Activated CD4-positive, alpha-beta T cell treated with anti-CD3 and anti-CD28 coated beads for 36 hours (primary cell): Measurements from ENCODE around the gene ZNF276. TPM values are rescaled to one million over a fixed set of nuclear protein-coding genes. Genes with fewer than 3 reads are reported as not detected.
"Not testable (repeated sequence)": the region's sequence is repeated elsewhere in the genome, so short reads cannot be mapped to it uniquely, and the experiment has no call there.

Experiments
- ATAC-seq: fragments of 200-7000 bp; cut with Tn5 transposase; one replicate; pipeline ENCODE4 v1.10.0; 2021; ENCODE audit warnings: mild to moderate bottlenecking, moderate library complexity
- CTCF ChIA-PET: fragments of 350-600 bp; sonication (Branson Sonifier 250); formaldehyde crosslinking; loops from one replicate; lab custom pipeline; 2021; ENCODE audit warnings: antibody characterized with exemption; lab: Charles Lee
- POLR2A ChIA-PET: fragments of 350-600 bp; sonication (Branson Sonifier 250); formaldehyde crosslinking; loops from one replicate; lab custom pipeline; 2021; ENCODE audit warnings: antibody characterized with exemption, inconsistent platforms; lab: Charles Lee
- DNase-seq: peaks from one replicate; pipeline ENCODE4 v3.0.0-alpha.2; 2020
- H3K27ac Mint-ChIP-seq: one replicate; pipeline ENCODE4 v1.8.0; 2021; ENCODE audit warnings: mixed read lengths
- H3K27me3 Mint-ChIP-seq: one replicate; pipeline ENCODE4 v1.8.0; 2021; ENCODE audit warnings: mixed read lengths
- H3K36me3 Mint-ChIP-seq: one replicate; pipeline ENCODE4 v1.8.0; 2021; ENCODE audit warnings: low read depth, mixed read lengths
- H3K4me1 Mint-ChIP-seq: one replicate; pipeline ENCODE4 v1.8.0; 2021; ENCODE audit warnings: mixed read lengths
- H3K4me3 Mint-ChIP-seq: one replicate; pipeline ENCODE4 v1.8.0; 2021; ENCODE audit warnings: mild to moderate bottlenecking, moderate library complexity, mixed read lengths
- H3K9me3 Mint-ChIP-seq: one replicate; pipeline ENCODE4 v1.8.0; 2021; ENCODE audit warnings: low read depth, mixed read lengths
- intact Hi-C, 2 experiments: fragments of 100-400 bp; cut with DNase I in 1 of 2; cut with micrococcal nuclease in 1 of 2; formaldehyde crosslinking; loops; one replicate each; pipeline versions ENCODE4 v1.14.2 to v1.15.1; 2022 to 2024; cut with DNase I, micrococcal nuclease
- total RNA-seq, 2 experiments: library from RNA; stranded (reverse); gene quantifications; one replicate each; pipeline ENCODE4 v1.2.3, GENCODE V29; 2021

Gene ZNF276
- total RNA-seq, 2 experiments from 2014 or later: 21.3 to 24.8 TPM

GRCh38 chr16:89689621-89690020 is 31.7 kb upstream of the ZNF276 start:
- H3K27ac Mint-ChIP-seq, H3K27me3 Mint-ChIP-seq, H3K9me3 Mint-ChIP-seq, H3K4me3 Mint-ChIP-seq, intact Hi-C loops, POLR2A ChIA-PET, ATAC-seq, DNase-seq: not testable (repeated sequence)
- CTCF ChIA-PET: interaction anchor here (1.0 to 2.2 kb wide), 3 partner anchors 11 to 19 kb away, joined by 3 to 13 read pairs (median 4); no protein-coding TSS in a partner anchor
- Mint-ChIP-seq H3K36me3 (peaks cover 23% of the 10 kb centered on the region), H3K4me1 (peaks cover 14% of the 10 kb centered on the region)

- no peak overlapping the region for H3K4me3 Mint-ChIP-seq
- intact Hi-C loops: no loop called here
- DNase-seq (peak; percentile 3), ATAC-seq (no peak)
- ChIA-PET POLR2A (no interaction called here), CTCF (interaction anchor here (2.2 kb wide), 1 partner anchor 10 kb away, joined by 13 read pairs; no protein-coding TSS in a partner anchor)
- peaks cover 23% of the 10 kb centered on the region for H3K36me3 Mint-ChIP-seq
- H3K27ac Mint-ChIP-seq: no peak overlapping the region
- H3K27me3 Mint-ChIP-seq: no peaks in the 10 kb centered on the region
- no peaks in the 10 kb centered on the region for H3K9me3 Mint-ChIP-seq
- peaks cover 14% of the 10 kb centered on the region for H3K4me1 Mint-ChIP-seq
Observed at GRCh38 chr16:89690392-89690901, 30.9 kb upstream of the ZNF276 start.

GRCh38 chr16:89691231-89691985 is 29.9 kb upstream of the ZNF276 start:
- no peak overlapping the region for H3K27ac Mint-ChIP-seq
- ATAC-seq (no peak), DNase-seq (peak; percentile 3)
- no peak overlapping the region for H3K4me3 Mint-ChIP-seq
- POLR2A ChIA-PET: no interaction called here
- peaks cover 23% of the 10 kb centered on the region for H3K36me3 Mint-ChIP-seq
- H3K4me1 Mint-ChIP-seq: peaks cover 11% of the 10 kb centered on the region
- CTCF ChIA-PET: no interaction called here
- no peaks in the 10 kb centered on the region for H3K27me3 Mint-ChIP-seq
- intact Hi-C loops: no loop called here
- H3K9me3 Mint-ChIP-seq: no peaks in the 10 kb centered on the region

- ChIA-PET POLR2A (no interaction called here), CTCF (no interaction called here)
- ATAC-seq (no peak), DNase-seq (peak; percentile 2)
- Mint-ChIP-seq H3K9me3 (no peaks in the 10 kb centered on the region), H3K27ac (no peak overlapping the region), H3K27me3 (no peaks in the 10 kb centered on the region), H3K4me3 (no peak overlapping the region), H3K36me3 (peaks cover 23% of the 10 kb centered on the region), H3K4me1 (peaks cover 10% of the 10 kb centered on the region)
- intact Hi-C loops: no loop called here
Observed at GRCh38 chr16:89691986-89692569, 29.3 kb upstream of the ZNF276 start.

GRCh38 chr16:89693289-89693731 is 28.0 kb upstream of the ZNF276 start:
- H3K4me3 Mint-ChIP-seq: no peak overlapping the region
- H3K4me1 Mint-ChIP-seq: peaks cover 4% of the 10 kb centered on the region
- ATAC-seq (no peak), DNase-seq (peak; percentile 3)
- no peaks in the 10 kb centered on the region for H3K9me3 Mint-ChIP-seq
- ChIA-PET POLR2A (no interaction called here), CTCF (no interaction called here)
- no peaks in the 10 kb centered on the region for H3K27me3 Mint-ChIP-seq
- H3K36me3 Mint-ChIP-seq: peaks cover 17% of the 10 kb centered on the region
- H3K27ac Mint-ChIP-seq: no peak overlapping the region
- intact Hi-C loops: no loop called here

- Mint-ChIP-seq H3K27me3 (no peaks in the 10 kb centered on the region), H3K36me3 (peaks cover 19% of the 10 kb centered on the region), H3K4me3 (no peak overlapping the region), H3K27ac (no peak overlapping the region), H3K4me1 (peaks cover 2% of the 10 kb centered on the region), H3K9me3 (no peaks in the 10 kb centered on the region)
- peak; percentile 6 for DNase-seq
- intact Hi-C loops: no loop called here
- ChIA-PET POLR2A (no interaction called here), CTCF (no interaction called here)
- no peak for ATAC-seq
Observed at GRCh38 chr16:89693931-89694783, 27.2 kb upstream of the ZNF276 start.

GRCh38 chr16:89694784-89695085 is 26.6 kb upstream of the ZNF276 start:
- peaks cover 19% of the 10 kb centered on the region for H3K36me3 Mint-ChIP-seq
- intact Hi-C loops, CTCF ChIA-PET, H3K9me3 Mint-ChIP-seq, H3K4me1 Mint-ChIP-seq, H3K27ac Mint-ChIP-seq, ATAC-seq, H3K27me3 Mint-ChIP-seq, H3K4me3 Mint-ChIP-seq, POLR2A ChIA-PET: not testable (repeated sequence)
- DNase-seq: peak; percentile 4

GRCh38 chr16:89695086-89695874 is 26.1 kb upstream of the ZNF276 start:
- Mint-ChIP-seq H3K4me3 (no peak overlapping the region), H3K27ac (no peak overlapping the region), H3K36me3 (peaks cover 14% of the 10 kb centered on the region), H3K9me3 (no peaks in the 10 kb centered on the region), H3K27me3 (no peaks in the 10 kb centered on the region), H3K4me1 (peaks cover 6% of the 10 kb centered on the region)
- peak; percentile 4 for DNase-seq
- CTCF ChIA-PET: no interaction called here
- intact Hi-C loops: no loop called here
- POLR2A ChIA-PET: no interaction called here
- ATAC-seq: no peak

- Mint-ChIP-seq H3K4me1 (peaks cover 6% of the 10 kb centered on the region), H3K27me3 (no peaks in the 10 kb centered on the region), H3K9me3 (no peaks in the 10 kb centered on the region), H3K27ac (no peak overlapping the region), H3K36me3 (peaks cover 12% of the 10 kb centered on the region), H3K4me3 (no peak overlapping the region)
- CTCF ChIA-PET: interaction anchor here (1.3 kb wide), 1 partner anchor 168 kb away, joined by 3 read pairs; no protein-coding TSS in a partner anchor
- POLR2A ChIA-PET: interaction anchor here (0.5 to 0.6 kb wide), 2 partner anchors 17 to 141 kb away, joined by 3 to 6 read pairs; no protein-coding TSS in a partner anchor
- DNase-seq (peak; percentile 6), ATAC-seq (no peak)
- intact Hi-C loops: no loop called here
Observed at GRCh38 chr16:89695875-89696669, 25.3 kb upstream of the ZNF276 start.

GRCh38 chr16:89696670-89697128 is 24.6 kb upstream of the ZNF276 start:
- no peaks in the 10 kb centered on the region for H3K9me3 Mint-ChIP-seq
- POLR2A ChIA-PET: interaction anchor here (0.5 to 0.6 kb wide), 2 partner anchors 16 to 141 kb away, joined by 3 to 6 read pairs; no protein-coding TSS in a partner anchor
- no peak overlapping the region for H3K4me3 Mint-ChIP-seq
- ATAC-seq: no peak
- CTCF ChIA-PET: interaction anchor here (1.2 to 1.3 kb wide), 2 partner anchors 164 to 167 kb away, joined by 3 to 5 read pairs; no protein-coding TSS in a partner anchor
- peak; percentile 32 for DNase-seq
- peaks cover 12% of the 10 kb centered on the region for H3K36me3 Mint-ChIP-seq
- H3K27me3 Mint-ChIP-seq: no peaks in the 10 kb centered on the region
- intact Hi-C loops: no loop called here
- no peak overlapping the region for H3K27ac Mint-ChIP-seq
- peaks cover 6% of the 10 kb centered on the region for H3K4me1 Mint-ChIP-seq
